Karpas-422 (cell line): ENCODE data around the gene NID2. TPM values are rescaled to one million over a fixed set of nuclear protein-coding genes. Genes with fewer than 3 reads are reported as not detected.

Source experiments
- DNase-seq: peaks from one replicate; pipeline ENCODE4 v3.0.0-alpha.2; 2015
- H2AFZ ChIP-seq: fragments of 200-600 bp; sonication (generic); 2 replicates; pipeline ENCODE4 v1.6.1; 2014; ENCODE audit warnings: antibody characterized with exemption, low read length, mixed read lengths
- H3K27ac ChIP-seq: fragments of 200-600 bp; sonication (generic); 2 replicates; pipeline ENCODE4 v1.5.1; 2014; ENCODE audit warnings: mild to moderate bottlenecking, low read length, moderate library complexity
- H3K27me3 ChIP-seq: fragments of 200-600 bp; sonication (generic); 2 replicates; pipeline ENCODE4 v1.6.1; 2014; ENCODE audit warnings: low read length, mixed read lengths
- H3K36me3 ChIP-seq: fragments of 200-600 bp; sonication (generic); 2 replicates; pipeline ENCODE4 v1.6.1; 2014; ENCODE audit warnings: low read length, mixed read lengths; ENCODE audit not compliant: insufficient read depth
- H3K4me1 ChIP-seq: fragments of 200-600 bp; sonication (generic); 2 replicates; pipeline ENCODE4 v1.6.1; 2014; ENCODE audit warnings: mild to moderate bottlenecking, low read length, mixed read lengths
- H3K4me2 ChIP-seq: fragments of 200-600 bp; sonication (generic); 2 replicates; pipeline ENCODE4 v1.6.1; 2014; ENCODE audit warnings: low read length, low read depth, mild to moderate bottlenecking; ENCODE audit not compliant: poor library complexity, severe bottlenecking
- H3K4me3 ChIP-seq: fragments of 200-600 bp; sonication (generic); 2 replicates; pipeline ENCODE4 v1.5.1; 2014; ENCODE audit warnings: mild to moderate bottlenecking, antibody characterized with exemption, low read length, mixed read lengths
- H3K79me2 ChIP-seq: fragments of 200-600 bp; sonication (generic); 2 replicates; pipeline ENCODE4 v1.6.1; 2014; ENCODE audit warnings: mild to moderate bottlenecking, low read length, mixed read lengths
- H3K9ac ChIP-seq: fragments of 200-600 bp; sonication (generic); 2 replicates; pipeline ENCODE4 v1.6.0; 2014; ENCODE audit warnings: low read length
- H3K9me2 ChIP-seq: fragments of 200-600 bp; sonication (generic), shearing (Covaris generic); replicated peaks from 2 replicates; pipeline ENCODE4 v1.6.0; 2014; ENCODE audit warnings: mild to moderate bottlenecking, low read length, moderate library complexity; ENCODE audit not compliant: insufficient read depth
- H3K9me3 ChIP-seq: fragments of 300-700, 200-600 bp; sonication (generic); 2 replicates; pipeline ENCODE4 v1.6.1; 2014; ENCODE audit warnings: low read length, mixed read lengths
- H4K20me1 ChIP-seq: fragments of 200-600 bp; sonication (generic); 2 replicates; pipeline ENCODE4 v1.6.1; 2014; ENCODE audit warnings: mild to moderate bottlenecking, antibody characterized with exemption, low read length, low read depth; ENCODE audit not compliant: insufficient read depth
- total RNA-seq: library from RNA; depleted of rRNA; stranded (reverse); fragments of >200 nt; shearing (Covaris generic); gene quantifications from 2 replicates; pipeline ENCODE4 v1.2.3, GENCODE V29; 2014; ENCODE audit warnings: low replicate concordance

Gene NID2
- total RNA-seq, 1 experiment from 2014 or later: not detected

DNA sequence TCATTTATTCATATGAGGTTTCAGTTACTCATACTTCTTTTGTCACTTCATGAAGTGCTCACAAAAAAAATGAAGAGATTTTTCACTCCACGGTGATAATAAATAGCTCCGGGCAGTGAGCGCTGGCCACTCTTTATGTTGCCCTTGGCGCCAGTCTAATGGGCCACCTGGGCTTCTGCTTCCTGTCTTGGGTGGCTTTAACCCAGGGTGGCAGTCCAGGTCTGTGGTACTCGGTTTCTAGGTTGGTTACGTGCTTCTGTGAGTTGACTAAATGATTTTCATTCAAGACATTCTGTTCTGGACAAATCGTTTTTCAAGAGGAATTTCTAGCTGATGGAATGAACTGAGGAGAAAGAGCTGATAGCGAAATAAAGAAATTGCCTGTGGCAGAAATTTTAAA is 34.6 kb upstream of the NID2 start:
- H3K9me3 ChIP-seq: no peaks in the 10 kb centered on the region
- H3K4me2 ChIP-seq: no peak overlapping the region
- H3K9ac ChIP-seq: no peak overlapping the region
- H3K36me3 ChIP-seq: no peaks in the 10 kb centered on the region
- no peak for DNase-seq
- H3K27me3 ChIP-seq: no peaks in the 10 kb centered on the region
- H3K79me2 ChIP-seq: no peaks in the 10 kb centered on the region
- H3K4me1 ChIP-seq: no peaks in the 10 kb centered on the region
- no peak overlapping the region for H3K27ac ChIP-seq
- H2AFZ ChIP-seq: no peak overlapping the region
- no peak overlapping the region for H3K4me3 ChIP-seq
- no peaks in the 10 kb centered on the region for H4K20me1 ChIP-seq
- no peaks in the 10 kb centered on the region for H3K9me2 ChIP-seq

DNA sequence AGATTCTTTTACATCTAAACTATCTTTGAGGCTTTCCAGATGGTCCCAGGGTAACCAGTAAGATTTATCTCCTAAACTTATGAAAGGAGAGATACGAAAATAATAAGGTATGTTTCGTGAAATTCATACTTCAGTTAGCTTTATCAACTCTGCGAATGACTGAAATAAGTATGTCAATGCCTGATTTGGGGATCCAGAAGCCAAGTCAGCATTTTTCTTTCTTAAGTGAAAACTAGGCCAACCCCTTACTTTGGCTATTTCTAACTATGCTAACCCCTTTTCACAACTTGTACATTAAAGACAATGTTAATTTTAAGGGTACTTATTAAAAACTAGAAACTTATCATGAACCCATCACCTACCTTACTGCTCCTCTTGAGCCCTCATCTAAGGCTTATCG is 26.9 kb upstream of the NID2 start:
- no peak overlapping the region for H3K27ac ChIP-seq
- no peak overlapping the region for H3K4me2 ChIP-seq
- no peaks in the 10 kb centered on the region for H3K9me2 ChIP-seq
- H3K4me1 ChIP-seq: no peaks in the 10 kb centered on the region
- no peak overlapping the region for H3K4me3 ChIP-seq
- H3K9me3 ChIP-seq: no peaks in the 10 kb centered on the region
- no peaks in the 10 kb centered on the region for H4K20me1 ChIP-seq
- H3K27me3 ChIP-seq: no peaks in the 10 kb centered on the region
- no peaks in the 10 kb centered on the region for H3K36me3 ChIP-seq
- no peaks in the 10 kb centered on the region for H3K79me2 ChIP-seq
- no peak overlapping the region for H3K9ac ChIP-seq
- no peak overlapping the region for H2AFZ ChIP-seq
- DNase-seq: no peak

DNA sequence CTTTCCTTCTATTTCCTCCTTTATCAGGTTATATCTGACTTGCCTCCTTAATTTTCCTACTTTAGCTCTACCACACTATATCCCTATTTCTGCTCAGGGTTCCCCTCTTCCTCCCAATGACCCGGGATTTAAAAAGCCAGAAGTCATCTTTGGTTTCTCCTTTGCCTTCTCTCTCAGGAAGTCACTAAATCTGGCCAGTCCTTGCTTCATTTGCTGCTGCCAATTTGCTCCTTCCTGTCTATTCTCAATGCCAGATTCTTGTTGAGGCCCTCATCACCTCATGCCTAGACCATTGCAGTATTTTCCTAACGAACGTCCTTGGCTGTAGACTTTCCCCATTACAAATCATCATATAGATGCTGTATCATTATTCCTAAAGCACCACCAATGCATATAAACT is 26.5 kb upstream of the NID2 start:
- Histone ChIP-seq H3K79me2 (no peaks in the 10 kb centered on the region), H3K36me3 (no peaks in the 10 kb centered on the region), H3K9ac (no peak overlapping the region), H3K27me3 (no peaks in the 10 kb centered on the region), H2AFZ (no peak overlapping the region), H3K9me3 (no peaks in the 10 kb centered on the region), H3K4me3 (no peak overlapping the region), H3K27ac (no peak overlapping the region), H3K4me1 (no peaks in the 10 kb centered on the region), H3K9me2 (no peaks in the 10 kb centered on the region), H3K4me2 (no peak overlapping the region), H4K20me1 (no peaks in the 10 kb centered on the region)
- DNase-seq: no peak

DNA sequence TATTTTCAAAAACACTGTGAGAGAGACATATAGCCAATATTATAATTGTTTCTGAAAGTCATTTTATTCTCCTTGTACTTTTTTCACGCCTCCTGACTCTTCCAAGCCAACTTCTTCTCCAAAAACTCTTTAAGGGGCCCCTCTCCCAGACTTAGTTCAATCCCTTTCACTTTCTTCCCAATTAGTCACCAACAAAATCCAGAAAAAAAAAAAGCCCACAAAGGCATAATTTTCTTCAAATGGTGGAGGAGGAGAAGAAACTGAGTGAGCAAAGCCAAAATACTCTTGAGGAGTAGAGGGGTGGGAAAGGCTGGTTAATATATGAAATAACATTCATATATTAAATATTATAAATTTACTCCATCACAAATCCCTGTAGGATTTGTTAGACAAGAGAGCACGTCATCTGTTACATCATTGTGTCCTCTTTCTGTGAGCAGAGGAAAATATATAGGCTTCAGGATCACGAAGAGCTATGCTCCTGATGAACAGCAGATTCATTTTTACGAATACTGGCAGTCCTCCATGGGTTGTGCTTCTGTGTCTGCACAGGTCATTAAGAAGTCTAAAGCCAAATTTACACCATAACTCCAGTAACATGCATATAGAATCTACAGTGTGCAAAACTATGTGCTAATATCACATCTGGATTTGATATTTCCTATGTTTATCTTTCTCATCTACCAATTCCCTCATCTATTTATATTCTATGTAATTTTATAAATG is 25.9 kb upstream of the NID2 start:
- no peak overlapping the region for H3K9ac ChIP-seq
- no peaks in the 10 kb centered on the region for H3K4me1 ChIP-seq
- H3K79me2 ChIP-seq: no peaks in the 10 kb centered on the region
- no peak for DNase-seq
- H3K4me3 ChIP-seq: no peak overlapping the region
- no peak overlapping the region for H3K4me2 ChIP-seq
- H3K27me3 ChIP-seq: no peaks in the 10 kb centered on the region
- H3K27ac ChIP-seq: no peak overlapping the region
- H3K9me2 ChIP-seq: no peaks in the 10 kb centered on the region
- no peak overlapping the region for H2AFZ ChIP-seq
- H4K20me1 ChIP-seq: no peaks in the 10 kb centered on the region
- H3K9me3 ChIP-seq: no peaks in the 10 kb centered on the region
- no peaks in the 10 kb centered on the region for H3K36me3 ChIP-seq

DNA sequence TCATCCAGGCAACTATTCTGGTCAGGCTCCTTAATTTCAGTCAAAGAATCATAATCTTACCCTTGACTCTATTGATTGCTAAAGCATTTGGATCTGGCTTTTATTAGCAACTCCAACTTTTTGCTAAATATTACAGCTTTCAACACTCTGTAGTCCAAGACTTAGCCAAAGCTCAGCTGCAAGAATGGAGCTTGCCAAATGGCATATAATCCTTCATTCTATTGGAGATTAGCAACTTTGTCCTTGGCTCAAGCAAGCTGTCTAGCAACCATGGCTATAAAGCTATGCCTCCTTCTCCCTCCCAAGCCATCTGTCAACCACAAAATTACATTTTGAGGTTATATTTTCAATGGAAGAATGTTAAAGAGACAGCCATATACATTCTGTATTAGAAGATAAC is 23.1 kb upstream of the NID2 start:
- Histone ChIP-seq H3K4me2 (no peak overlapping the region), H3K9ac (no peak overlapping the region), H2AFZ (no peak overlapping the region), H4K20me1 (no peaks in the 10 kb centered on the region), H3K4me1 (no peaks in the 10 kb centered on the region), H3K27ac (no peak overlapping the region), H3K36me3 (no peaks in the 10 kb centered on the region), H3K79me2 (no peaks in the 10 kb centered on the region), H3K4me3 (no peak overlapping the region), H3K9me2 (no peaks in the 10 kb centered on the region), H3K27me3 (no peaks in the 10 kb centered on the region), H3K9me3 (no peaks in the 10 kb centered on the region)
- no peak for DNase-seq

DNA sequence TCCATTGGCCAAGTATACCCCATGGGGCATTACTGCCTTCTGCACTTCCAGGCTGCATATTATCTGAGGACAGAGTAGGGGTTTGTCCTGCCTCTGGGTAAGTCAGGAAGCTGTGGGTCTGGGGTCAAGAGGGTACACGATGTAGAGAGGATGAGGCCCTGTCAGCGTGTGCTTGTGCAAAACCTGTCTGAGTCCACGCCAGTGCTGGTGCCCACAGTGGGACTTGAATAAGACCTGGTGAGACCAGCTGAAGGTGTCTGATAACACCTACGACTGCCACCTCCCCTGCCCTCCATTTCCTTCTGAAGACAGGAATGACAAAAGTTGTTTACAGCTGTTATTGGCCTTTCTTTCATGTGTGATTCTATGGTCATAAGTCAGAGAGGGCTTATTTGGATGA is 22.1 kb upstream of the NID2 start:
- H3K9me2 ChIP-seq: no peaks in the 10 kb centered on the region
- no peak overlapping the region for H3K4me2 ChIP-seq
- no peaks in the 10 kb centered on the region for H3K79me2 ChIP-seq
- no peaks in the 10 kb centered on the region for H4K20me1 ChIP-seq
- no peak overlapping the region for H3K4me3 ChIP-seq
- no peaks in the 10 kb centered on the region for H3K36me3 ChIP-seq
- H2AFZ ChIP-seq: no peak overlapping the region
- H3K9me3 ChIP-seq: no peaks in the 10 kb centered on the region
- H3K4me1 ChIP-seq: no peaks in the 10 kb centered on the region
- H3K27me3 ChIP-seq: no peaks in the 10 kb centered on the region
- no peak overlapping the region for H3K9ac ChIP-seq
- no peak for DNase-seq
- H3K27ac ChIP-seq: no peak overlapping the region

DNA sequence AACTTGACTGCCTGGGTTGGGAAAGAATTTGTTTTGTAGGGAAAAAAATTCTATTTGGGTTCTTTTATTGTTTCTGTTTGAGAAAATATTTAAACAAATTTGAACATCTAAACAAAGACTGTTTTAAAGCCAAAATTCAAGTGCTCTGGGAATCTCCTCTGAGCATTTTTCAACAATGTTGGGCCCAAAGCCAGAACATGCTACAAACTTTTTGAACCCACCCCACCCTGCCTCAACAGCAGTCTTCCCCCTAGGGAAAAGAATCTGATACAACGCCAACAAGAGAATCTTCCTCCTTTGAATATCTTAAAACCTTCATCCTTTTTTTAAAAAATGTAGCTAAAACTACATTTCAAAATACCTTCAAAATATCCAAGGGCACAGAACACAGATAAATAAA is 20.4 kb upstream of the NID2 start:
- Histone ChIP-seq H3K4me1 (no peaks in the 10 kb centered on the region), H4K20me1 (no peaks in the 10 kb centered on the region), H3K4me2 (no peak overlapping the region), H3K9me2 (no peaks in the 10 kb centered on the region), H3K27me3 (no peaks in the 10 kb centered on the region), H2AFZ (no peak overlapping the region), H3K36me3 (no peaks in the 10 kb centered on the region), H3K79me2 (no peaks in the 10 kb centered on the region), H3K27ac (no peak overlapping the region), H3K4me3 (no peak overlapping the region), H3K9ac (no peak overlapping the region), H3K9me3 (no peaks in the 10 kb centered on the region)
- no peak for DNase-seq

DNA sequence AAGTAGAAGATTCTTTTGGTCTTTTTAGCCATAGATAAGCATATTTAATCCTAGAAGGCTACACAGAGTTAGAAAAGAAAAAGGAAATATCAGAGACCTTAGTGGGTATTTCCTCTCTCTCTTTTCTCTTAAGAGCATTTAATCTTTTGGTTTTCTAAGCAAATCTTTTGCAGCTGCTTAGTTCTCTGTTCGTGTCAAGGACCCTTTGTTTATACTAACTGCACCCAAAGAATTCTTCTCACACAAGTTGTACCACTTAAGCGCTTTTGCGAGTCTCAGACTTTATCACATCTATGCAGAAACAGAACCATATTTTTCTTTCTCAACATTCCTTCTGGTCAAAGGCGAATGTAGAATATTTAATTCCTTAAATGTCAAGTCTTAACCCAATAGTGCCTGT is 17.9 kb upstream of the NID2 start:
- no peak overlapping the region for H3K27ac ChIP-seq
- H3K36me3 ChIP-seq: no peaks in the 10 kb centered on the region
- no peaks in the 10 kb centered on the region for H4K20me1 ChIP-seq
- no peak overlapping the region for H2AFZ ChIP-seq
- no peak overlapping the region for H3K4me2 ChIP-seq
- no peak for DNase-seq
- H3K27me3 ChIP-seq: no peaks in the 10 kb centered on the region
- H3K4me1 ChIP-seq: no peaks in the 10 kb centered on the region
- H3K4me3 ChIP-seq: no peak overlapping the region
- no peaks in the 10 kb centered on the region for H3K79me2 ChIP-seq
- H3K9me3 ChIP-seq: no peaks in the 10 kb centered on the region
- no peak overlapping the region for H3K9ac ChIP-seq
- no peaks in the 10 kb centered on the region for H3K9me2 ChIP-seq

DNA sequence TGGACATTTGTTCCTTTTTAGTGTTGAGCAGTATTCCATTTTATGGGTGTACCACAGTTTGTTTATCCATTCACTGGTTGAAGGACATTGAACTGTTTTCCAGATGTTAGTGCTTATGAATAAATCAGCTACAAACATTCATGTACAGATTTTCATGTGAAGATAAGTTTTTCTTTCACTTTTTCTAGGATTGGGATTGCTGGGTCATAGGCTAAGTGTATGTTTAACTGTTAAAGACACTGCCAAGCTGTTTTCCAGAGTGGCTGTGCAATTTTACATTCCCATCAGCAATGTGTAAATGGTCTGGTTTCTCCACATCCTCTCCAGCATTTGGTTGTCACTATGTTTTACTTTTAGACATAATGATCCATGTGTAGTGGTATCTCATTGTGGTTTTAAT is 14.0 kb upstream of the NID2 start:
- Histone ChIP-seq H3K4me3 (no peak overlapping the region), H3K27ac (no peak overlapping the region), H3K9ac (no peak overlapping the region), H3K36me3 (no peaks in the 10 kb centered on the region), H3K9me2 (no peaks in the 10 kb centered on the region), H3K79me2 (no peaks in the 10 kb centered on the region), H4K20me1 (no peaks in the 10 kb centered on the region), H3K4me2 (no peak overlapping the region), H2AFZ (no peak overlapping the region), H3K9me3 (no peaks in the 10 kb centered on the region), H3K27me3 (no peaks in the 10 kb centered on the region), H3K4me1 (no peaks in the 10 kb centered on the region)
- no peak for DNase-seq
